H9 (cell line): ENCODE results near the gene ASTN2. TPM values are rescaled to one million over a fixed set of nuclear protein-coding genes. Genes with fewer than 3 reads are reported as not detected.

Source experiments
- DNase-seq: peaks from one replicate; pipeline ENCODE4 v3.0.0-alpha.2; 2017
- H2AFZ ChIP-seq: one replicate; pipeline ENCODE4 v1.6.1; 2013; ENCODE audit warnings: mild to moderate bottlenecking, low read length, control low read depth, moderate library complexity
- H2AK5ac ChIP-seq: 2 replicates; pipeline ENCODE4 v1.6.1; 2013; ENCODE audit warnings: low read length, control low read depth, mixed read lengths; ENCODE audit not compliant: insufficient read length
- H2BK120ac ChIP-seq: one replicate; pipeline ENCODE4 v1.6.1; 2013; ENCODE audit warnings: low read depth, mild to moderate bottlenecking, low read length, control low read depth, inconsistent platforms; ENCODE audit not compliant: poor library complexity, severe bottlenecking
- H2BK12ac ChIP-seq: 2 replicates; pipeline ENCODE4 v1.6.1; 2013; ENCODE audit warnings: low read length, control low read depth, mixed read lengths, low read depth; ENCODE audit not compliant: insufficient read length
- H2BK15ac ChIP-seq: 2 replicates; pipeline ENCODE4 v1.6.1; 2013; ENCODE audit warnings: low read depth, low read length, control low read depth
- H2BK20ac ChIP-seq: one replicate; pipeline ENCODE4 v1.6.1; 2013; ENCODE audit warnings: low read depth, mild to moderate bottlenecking, low read length, control low read depth, inconsistent platforms; ENCODE audit not compliant: poor library complexity, severe bottlenecking
- H2BK5ac ChIP-seq: 2 replicates; pipeline ENCODE4 v1.6.1; 2013; ENCODE audit warnings: low read length, control low read depth, mixed read lengths; ENCODE audit not compliant: insufficient read length
- H3K14ac ChIP-seq: 2 replicates; pipeline ENCODE4 v1.6.1; 2013; ENCODE audit warnings: low read length, control low read depth; ENCODE audit not compliant: insufficient read depth
- H3K18ac ChIP-seq: 2 replicates; pipeline ENCODE4 v1.6.1; 2013; ENCODE audit warnings: low read depth, mild to moderate bottlenecking, mixed read lengths, low read length, control low read depth; ENCODE audit not compliant: insufficient read length
- H3K23ac ChIP-seq: 2 replicates; pipeline ENCODE4 v1.6.1; 2013; ENCODE audit warnings: low read length, control low read depth, mixed read lengths, low read depth; ENCODE audit not compliant: insufficient read length
- H3K23me2 ChIP-seq: 2 replicates; pipeline ENCODE4 v1.6.1; 2013; ENCODE audit warnings: low read depth, mild to moderate bottlenecking, mixed read lengths, low read length, control low read depth; ENCODE audit not compliant: insufficient read length, poor library complexity, severe bottlenecking
- H3K27ac ChIP-seq: 2 replicates; pipeline ENCODE4 v1.5.1; 2013; ENCODE audit warnings: low read length, control low read depth, mixed read lengths, low read depth; ENCODE audit not compliant: insufficient read length
- H3K27me3 ChIP-seq: 2 replicates; pipeline ENCODE4 v1.6.1; 2013; ENCODE audit warnings: low read length, control low read depth, inconsistent platforms; ENCODE audit not compliant: insufficient read depth
- H3K4ac ChIP-seq: 2 replicates; pipeline ENCODE4 v1.6.1; 2013; ENCODE audit warnings: low read depth, mild to moderate bottlenecking, control low read depth, inconsistent platforms, low read length, moderate library complexity
- H3K4me1 ChIP-seq: 2 replicates; pipeline ENCODE4 v1.6.1; 2013; ENCODE audit warnings: low read length, control low read depth, inconsistent platforms; ENCODE audit not compliant: insufficient read depth
- H3K4me2 ChIP-seq: 2 replicates; pipeline ENCODE4 v1.6.1; 2013; ENCODE audit warnings: low read length, control low read depth, mixed read lengths; ENCODE audit not compliant: insufficient read length, insufficient read depth
- H3K56ac ChIP-seq: 2 replicates; pipeline ENCODE4 v1.6.1; 2013; ENCODE audit warnings: low read depth, mild to moderate bottlenecking, mixed read lengths, low read length, control low read depth; ENCODE audit not compliant: insufficient read length
- H3K79me1 ChIP-seq: 2 replicates; pipeline ENCODE4 v1.6.1; 2013; ENCODE audit warnings: low read depth, mild to moderate bottlenecking, moderate library complexity, low read length, control low read depth, inconsistent platforms; ENCODE audit not compliant: insufficient read depth, poor library complexity, severe bottlenecking
- H3K79me2 ChIP-seq: 2 replicates; pipeline ENCODE4 v1.6.1; 2013; ENCODE audit warnings: low read length, control low read depth, inconsistent platforms; ENCODE audit not compliant: insufficient read depth
- H3K9ac ChIP-seq: 2 replicates; pipeline ENCODE4 v1.6.1; 2013; ENCODE audit warnings: low read length, control low read depth, mixed read lengths; ENCODE audit not compliant: insufficient read length; ENCODE audit errors: extremely low read depth
- H3K9me3 ChIP-seq: one replicate; pipeline ENCODE4 v1.6.1; 2013; ENCODE audit warnings: low read depth, low read length, inconsistent platforms; ENCODE audit not compliant: control insufficient read depth
- H3T11ph ChIP-seq: one replicate; pipeline ENCODE4 v1.6.1; 2013; ENCODE audit warnings: mild to moderate bottlenecking, low read length, control low read depth, inconsistent platforms
- H4K20me1 ChIP-seq: one replicate; pipeline ENCODE4 v1.6.1; 2013; ENCODE audit not compliant: control insufficient read depth, insufficient read length, insufficient read depth
- H4K5ac ChIP-seq: 2 replicates; pipeline ENCODE4 v1.6.1; 2013; ENCODE audit warnings: low read depth, mild to moderate bottlenecking, mixed read lengths, low read length, control low read depth; ENCODE audit not compliant: insufficient read length
- H4K8ac ChIP-seq: replicated peaks from 2 replicates; pipeline ENCODE4 v1.6.1; 2013; ENCODE audit warnings: low read length, control low read depth, mixed read lengths, low read depth; ENCODE audit not compliant: insufficient read length
- H4K91ac ChIP-seq: 2 replicates; pipeline ENCODE4 v1.6.1; 2013; ENCODE audit warnings: low read depth, mild to moderate bottlenecking, moderate library complexity, mixed read lengths, low read length, control low read depth; ENCODE audit not compliant: insufficient read length
- H3K27ac Mint-ChIP-seq, 3 experiments: 2 replicates in 2 of 3; 3 replicates in 1 of 3; pipeline ENCODE4 v1.8.0; 2020 to 2021; ENCODE audit warnings: mixed read lengths in 3 of 3, mild to moderate bottlenecking in 1 of 3, moderate library complexity in 1 of 3
- H3K27me3 Mint-ChIP-seq: 2 replicates; pipeline ENCODE4 v1.8.0; 2021; ENCODE audit warnings: low read depth, mild to moderate bottlenecking, moderate library complexity, mixed read lengths
- H3K36me3 Mint-ChIP-seq, 3 experiments: 2 replicates in 2 of 3; 3 replicates in 1 of 3; pipeline ENCODE4 v1.8.0; 2020 to 2021; ENCODE audit warnings: low read depth in 3 of 3, mixed read lengths in 3 of 3; ENCODE audit not compliant: insufficient read depth in 1 of 3
- H3K4me1 Mint-ChIP-seq, 2 experiments: 2 replicates each; pipeline ENCODE4 v1.8.0; 2020; ENCODE audit warnings: mixed read lengths in 2 of 2
- H3K4me3 Mint-ChIP-seq, 2 experiments: 2 replicates in 1 of 2; 3 replicates in 1 of 2; pipeline ENCODE4 v1.8.0; 2020 to 2021; ENCODE audit warnings: mild to moderate bottlenecking in 2 of 2, mixed read lengths in 2 of 2, moderate library complexity in 1 of 2
- H3K9me3 Mint-ChIP-seq, 2 experiments: 2 replicates in 1 of 2; 3 replicates in 1 of 2; pipeline ENCODE4 v1.8.0; 2020; ENCODE audit warnings: mild to moderate bottlenecking in 2 of 2, mixed read lengths in 2 of 2, moderate library complexity in 1 of 2
- CTCF ChIP-seq: fragments of 200-600 bp; sonication (generic); conservative IDR thresholded peaks from 3 replicates; pipeline ENCODE4 v1.8.0; 2021; ENCODE audit warnings: antibody characterized with exemption, mild to moderate bottlenecking
- WGBS: extraction: QIAGEN DNeasy Blood & Tissue Kit; methylation state at CpG from one replicate; pipeline ENCODE4 v1.1.7; 2013; ENCODE audit warnings: missing lambda C conversion rate, low lambda C conversion rate, mixed read lengths; ENCODE audit not compliant: insufficient read length; ENCODE audit errors: extremely low coverage; 5-methylcytosine and 5-hydroxymethylcytosine counted together
- total RNA-seq: library from RNA; stranded (reverse); gene quantifications from 2 replicates; pipeline ENCODE4 v1.2.1, GENCODE V29; 2021

ASTN2 gene
- total RNA-seq, 1 experiment from 2014 or later: 9.7 TPM

- H2BK20ac ChIP-seq: no peak overlapping the region
Measured at GRCh38 chr9:116468793-116469527, 945.9 kb downstream of the ASTN2 start.

More at GRCh38 chr9:116468793-116469527, 945.9 kb downstream of the ASTN2 start:
- Histone ChIP-seq H3K18ac (no peak overlapping the region), H2BK12ac (no peak overlapping the region), H4K5ac (no peak overlapping the region), H3K79me2 (no peaks in the 10 kb centered on the region), H3K4me2 (no peak overlapping the region), H2AFZ (no peak overlapping the region), H4K91ac (no peak overlapping the region), H3K27me3 (no peaks in the 10 kb centered on the region), H3K56ac (no peak overlapping the region), H3K4me1 (peaks cover 6% of the 10 kb centered on the region; the same call in 1 of the 2 replicates), H3K9ac (no peak overlapping the region), H4K20me1 (no peaks in the 10 kb centered on the region), H2BK15ac (no peak overlapping the region), H3K14ac (no peak overlapping the region), H4K8ac (no peak overlapping the region), H3K9me3 (no peaks in the 10 kb centered on the region), H2BK5ac (no peak overlapping the region), H3K27ac (no peak overlapping the region), H3T11ph (no peak overlapping the region), H3K79me1 (no peaks in the 10 kb centered on the region), H3K23ac (no peak overlapping the region), H3K23me2 (no peaks in the 10 kb centered on the region), H2AK5ac (no peak overlapping the region), H3K4ac (no peak overlapping the region), H2BK120ac (no peak overlapping the region)
- Mint-ChIP-seq H3K27me3 (no peaks in the 10 kb centered on the region), H3K9me3 (no peaks in the 10 kb centered on the region), H3K4me3 (no peak overlapping the region), H3K4me1 (peaks cover 54 to 56% of the 10 kb centered on the region in 2 experiments), H3K36me3 (no peaks in the 10 kb centered on the region; a peak in 1 of 7 replicates), H3K27ac (no peak overlapping the region)
- no CpG with 5 or more reads among the region's 8 CpGs for WGBS
- TF ChIP-seq CTCF: no peak
- no peak for DNase-seq
